CD1c-positive myeloid dendritic cell (primary cell): ENCODE data around the gene LGALS4.
"Not testable (repeated sequence)": the region's sequence is repeated elsewhere in the genome, so short reads cannot be mapped to it uniquely, and the experiment has no call there.

Source experiments
- DNase-seq: peaks from one replicate; pipeline ENCODE4 v3.0.0-alpha.2; 2016; ENCODE audit errors: extremely low spot score

The LGALS4 gene

DNA sequence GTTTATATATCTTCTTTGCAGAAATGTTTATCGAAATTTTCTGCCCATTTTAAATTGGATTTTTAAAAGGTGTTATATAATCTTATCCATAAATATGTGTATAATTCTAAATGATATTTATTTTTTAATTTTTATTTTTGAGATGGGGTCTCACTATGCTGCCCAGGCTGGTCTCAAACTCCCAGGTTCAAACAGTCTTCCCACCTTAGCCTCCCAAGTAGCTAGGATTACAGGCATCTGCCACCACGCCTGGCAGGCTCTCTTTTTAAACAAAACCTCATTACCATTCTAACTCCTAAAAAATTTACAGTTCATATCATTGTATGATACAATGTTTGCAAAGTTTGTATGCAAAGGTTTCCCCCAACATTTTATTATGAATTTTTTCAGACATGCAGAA, 16.6 kb downstream of the LGALS4 start:
- no peak for DNase-seq

DNA sequence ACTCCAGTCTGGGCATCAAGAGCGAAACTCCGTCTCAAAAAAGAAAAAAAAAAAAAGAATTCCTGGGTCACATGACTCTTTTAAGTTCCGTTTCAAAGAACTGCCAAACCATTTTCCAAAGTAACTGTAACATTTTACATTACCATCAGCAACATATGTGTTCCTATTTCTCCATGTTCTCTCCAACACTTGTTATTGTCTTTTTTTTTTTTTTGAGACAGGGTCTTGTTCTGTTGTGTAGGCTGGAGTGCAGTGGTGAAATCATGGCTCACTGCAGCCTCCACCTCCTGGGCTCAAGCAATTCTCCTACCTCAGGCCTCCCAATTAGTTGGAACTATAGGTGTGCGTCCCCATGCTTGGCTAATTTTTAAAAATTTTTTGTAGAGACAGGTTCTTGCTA, 17.2 kb downstream of the LGALS4 start:
- DNase-seq = no peak

DNA sequence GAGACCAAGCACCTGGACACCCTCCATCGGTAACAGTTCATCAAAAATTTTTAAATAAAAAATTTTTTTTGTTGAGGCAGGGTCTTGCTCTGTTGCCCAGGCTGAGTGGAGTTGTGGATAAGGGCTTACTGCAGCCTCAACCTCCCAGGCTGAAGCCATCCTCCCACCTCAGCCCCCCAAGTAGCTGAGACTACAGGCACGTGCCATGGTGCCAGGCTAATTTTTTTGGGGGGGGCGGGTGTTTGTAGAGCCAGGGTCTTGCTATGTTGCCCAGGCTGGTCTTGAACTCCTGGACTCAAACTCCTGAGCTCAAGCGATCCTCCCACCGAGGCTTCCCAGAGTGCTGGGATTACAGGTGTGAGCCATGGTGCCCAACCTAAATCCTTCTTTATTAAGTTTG, 19.1 kb downstream of the LGALS4 start:
- DNase-seq = no peak

DNA sequence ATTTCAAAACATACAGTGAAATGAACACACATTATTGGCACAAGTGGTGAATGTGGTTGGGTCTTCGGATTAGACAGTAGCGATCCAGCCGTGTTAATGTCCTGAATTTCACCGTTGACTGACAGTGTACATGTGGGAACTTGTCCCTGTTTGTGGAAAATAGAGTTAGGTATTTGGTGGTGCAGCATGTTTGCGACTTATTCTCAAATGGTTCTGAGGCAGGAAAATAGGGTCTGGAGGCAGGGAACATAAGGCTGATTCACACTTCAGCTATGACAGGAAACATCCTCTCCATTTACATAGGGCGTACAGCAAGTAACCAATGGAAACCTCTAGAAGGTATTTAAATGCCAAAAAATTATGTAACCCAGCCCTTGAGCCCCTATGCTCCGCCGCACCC, 19.6 kb downstream of the LGALS4 start:
- no peak for DNase-seq

DNA sequence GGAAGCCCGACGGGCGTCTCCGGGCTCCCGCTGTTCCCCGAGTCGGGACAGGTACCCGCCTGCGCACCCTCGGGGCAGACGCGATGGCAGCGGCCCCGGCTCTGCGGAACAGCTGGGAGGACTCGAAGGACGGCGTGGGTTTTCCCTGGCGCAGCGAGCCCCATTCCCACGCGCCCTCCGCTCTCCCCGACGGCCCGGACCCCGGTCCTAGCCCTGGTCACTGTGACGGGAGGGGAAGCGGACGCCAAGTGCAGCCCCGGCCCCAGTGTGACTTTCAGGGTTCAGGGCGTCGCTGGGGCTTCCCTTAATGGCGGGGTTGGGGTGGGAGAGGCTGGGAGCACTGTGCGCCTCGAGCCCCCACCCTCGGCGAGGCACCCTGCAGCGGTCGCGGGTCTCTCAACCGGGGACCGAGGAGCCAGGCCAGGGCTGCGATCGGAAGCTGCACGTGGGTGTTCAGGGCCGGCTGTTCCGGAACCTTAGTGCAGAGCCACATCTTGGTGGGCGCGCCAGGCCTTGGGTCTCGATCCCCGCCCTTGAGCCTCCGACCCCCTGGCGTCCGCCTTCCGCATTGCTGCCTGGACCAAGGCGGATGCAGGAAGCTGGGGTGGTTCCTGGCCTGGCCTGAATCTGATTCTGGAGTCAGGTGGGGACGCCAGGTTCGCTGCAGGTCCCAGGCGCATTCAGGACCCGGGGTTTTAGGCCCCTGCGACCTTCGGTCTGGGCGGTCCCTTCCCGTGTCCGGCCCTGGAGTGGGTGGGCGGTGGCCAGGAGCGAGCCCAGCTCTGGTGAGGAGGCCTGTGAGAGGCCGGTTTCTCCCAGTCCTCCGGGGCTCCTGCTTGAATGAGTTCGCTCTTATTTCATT, 20.3 kb downstream of the LGALS4 start:
- peak; percentile 46 for DNase-seq

DNA sequence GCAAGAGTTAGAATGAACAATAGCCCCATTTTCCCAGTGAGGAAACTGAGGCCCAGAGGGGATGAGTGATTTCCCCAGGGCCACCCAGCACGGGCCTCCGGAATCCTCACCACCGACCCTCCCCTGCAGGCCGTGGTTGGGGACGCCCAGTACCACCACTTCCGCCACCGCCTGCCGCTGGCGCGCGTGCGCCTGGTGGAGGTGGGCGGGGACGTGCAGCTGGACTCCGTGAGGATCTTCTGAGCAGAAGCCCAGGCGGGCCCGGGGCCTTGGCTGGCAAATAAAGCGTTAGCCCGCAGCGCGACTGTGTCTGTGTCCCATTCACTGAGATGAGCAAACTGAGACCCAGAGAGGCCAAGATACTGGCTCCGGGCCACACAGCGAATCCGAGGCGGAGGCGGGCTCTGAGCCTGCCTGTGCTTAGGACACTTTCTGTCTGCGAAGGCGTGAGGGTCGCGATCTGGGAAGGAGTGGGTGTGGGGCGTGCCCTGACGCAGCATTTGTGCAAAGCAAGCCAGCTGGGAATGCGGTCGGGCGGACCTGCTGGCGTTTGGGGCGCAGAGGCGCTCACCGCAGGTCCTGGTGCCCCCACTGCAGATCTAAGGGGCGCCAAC, 21.2 kb downstream of the LGALS4 start:
- not testable (repeated sequence) for DNase-seq

DNA sequence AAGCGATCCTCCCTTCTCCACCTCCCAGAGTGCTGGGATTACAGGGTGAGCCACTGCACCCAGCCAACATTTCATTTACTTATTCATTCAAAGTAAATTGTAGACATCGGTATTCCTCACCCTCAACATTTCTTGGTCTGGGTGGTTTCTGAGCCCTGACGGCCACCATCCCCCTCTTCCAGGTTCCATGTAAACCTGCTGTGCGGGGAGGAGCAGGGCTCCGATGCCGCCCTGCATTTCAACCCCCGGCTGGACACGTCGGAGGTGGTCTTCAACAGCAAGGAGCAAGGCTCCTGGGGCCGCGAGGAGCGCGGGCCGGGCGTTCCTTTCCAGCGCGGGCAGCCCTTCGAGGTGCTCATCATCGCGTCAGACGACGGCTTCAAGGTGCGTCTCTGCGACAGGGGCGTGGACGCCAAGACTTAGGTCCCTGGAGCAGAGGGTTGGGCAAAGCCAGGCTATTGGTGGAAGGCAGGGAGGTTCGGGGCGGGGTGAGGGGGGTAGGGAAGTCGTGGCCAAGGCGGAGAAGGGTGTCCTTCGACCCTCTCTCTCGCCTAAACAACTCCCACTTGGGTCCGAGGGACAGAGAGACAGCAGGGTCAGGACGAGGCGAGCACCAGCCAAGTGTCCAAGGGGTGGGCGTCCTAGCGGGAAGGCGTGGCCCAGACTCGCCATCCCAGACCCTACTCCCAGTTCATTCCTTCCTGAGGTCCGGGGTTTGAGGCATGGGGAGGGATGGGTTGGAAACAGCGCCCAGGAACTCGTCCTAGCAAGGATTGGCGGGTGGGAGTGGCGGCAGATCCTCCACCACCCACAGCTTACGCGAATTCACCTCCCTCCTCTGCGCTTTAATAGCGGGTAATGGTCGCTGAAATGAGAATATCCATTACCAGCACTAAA, 22.0 kb downstream of the LGALS4 start:
- not testable (repeated sequence) for DNase-seq

DNA sequence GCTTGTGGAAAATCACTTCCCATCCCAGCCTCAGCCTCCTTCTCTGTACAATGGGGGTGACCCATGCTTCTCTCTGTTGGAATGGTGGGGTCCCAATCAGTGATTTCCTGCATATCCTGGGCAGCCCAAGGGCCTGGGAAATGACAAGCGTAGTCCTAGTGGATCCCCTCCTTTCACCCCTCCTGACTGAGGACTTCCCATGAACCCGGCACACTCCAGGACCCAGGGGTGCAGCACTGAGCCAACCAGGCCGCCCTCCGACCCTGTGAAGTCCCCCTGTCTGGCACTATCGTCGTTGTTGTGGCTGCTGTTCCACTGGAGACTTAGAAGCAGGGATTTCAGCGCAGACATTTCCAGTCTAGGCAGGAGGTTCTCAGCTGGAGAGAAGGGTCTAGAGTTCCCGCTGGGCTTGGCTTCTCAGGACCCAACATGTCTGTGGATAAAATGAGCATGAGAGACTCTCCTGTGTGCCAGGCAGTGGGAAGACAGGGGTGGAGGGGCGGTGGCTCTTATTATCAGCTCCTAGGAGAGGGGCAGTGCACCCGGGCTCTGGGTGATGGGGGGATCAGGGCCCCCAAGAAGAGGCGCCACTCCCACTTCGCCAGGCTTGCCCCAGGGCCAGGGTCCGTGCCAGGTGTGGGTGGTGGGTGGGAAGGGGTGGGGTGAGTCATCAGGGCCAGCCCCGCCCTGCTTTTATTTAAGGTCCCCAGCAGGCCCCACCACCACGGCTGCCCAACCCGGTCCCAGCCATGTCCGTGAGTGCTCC, 24.1 kb downstream of the LGALS4 start, which contains the start of gene LGALS7B:
LGALS7B (plus strand) TSS at position 723 of the 766 bp plus-strand sequence; CDS start at position 750, 27 bp downstream.
- no peak for DNase-seq

DNA sequence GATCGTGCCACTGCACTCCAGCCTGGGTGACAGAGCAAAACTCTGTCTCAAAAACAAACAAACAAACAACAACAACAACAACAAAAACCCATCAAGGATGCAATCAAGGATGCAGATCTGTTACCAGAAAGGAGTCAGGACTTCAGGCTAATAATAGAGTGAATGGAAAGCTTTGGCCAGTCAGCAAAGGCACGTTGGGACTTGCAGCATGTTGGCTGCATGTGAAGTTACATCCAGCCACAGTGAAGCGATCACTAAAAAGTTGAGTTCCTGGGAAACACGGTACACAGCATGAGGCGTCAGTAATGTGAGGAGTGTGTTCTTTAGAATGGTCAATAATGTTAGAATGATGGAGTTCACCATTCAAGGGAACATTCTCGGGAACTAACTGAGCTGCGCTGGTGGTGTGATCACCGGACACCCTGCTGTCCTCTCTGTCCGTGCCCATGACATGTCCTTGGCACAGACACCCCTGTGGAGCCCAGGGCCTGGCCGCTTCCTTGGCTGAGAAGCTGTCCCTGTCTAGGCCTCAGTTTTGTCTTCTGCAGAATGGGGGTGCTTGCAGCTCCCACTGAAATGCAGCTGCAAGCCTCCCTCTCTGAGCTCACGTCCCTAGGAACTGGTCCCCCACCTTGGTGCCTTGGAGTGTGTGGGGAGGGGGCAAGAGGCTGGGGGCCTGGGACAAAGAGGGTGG, 26.0 kb downstream of the LGALS4 start:
- DNase-seq = no peak

DNA sequence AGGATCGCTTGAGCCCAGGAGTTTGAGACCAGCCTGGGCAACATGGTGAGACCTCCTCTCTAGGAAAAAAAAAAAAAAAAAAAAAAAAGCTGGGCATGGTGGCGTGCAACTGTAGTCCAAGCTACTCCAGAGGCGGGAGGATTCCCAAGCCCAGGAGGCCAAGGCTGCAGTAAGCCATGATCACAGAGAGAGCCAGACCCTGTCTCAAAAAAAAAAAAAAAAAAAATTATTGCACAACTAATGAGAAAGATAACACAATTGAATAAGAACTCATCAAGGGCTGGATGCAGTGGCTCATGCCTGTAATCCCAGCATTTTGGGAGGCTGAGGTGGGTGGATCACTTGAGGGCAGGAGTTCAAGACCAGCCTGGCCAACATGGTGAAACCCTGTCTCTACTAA, 26.7 kb downstream of the LGALS4 start:
- not testable (repeated sequence) for DNase-seq

DNA sequence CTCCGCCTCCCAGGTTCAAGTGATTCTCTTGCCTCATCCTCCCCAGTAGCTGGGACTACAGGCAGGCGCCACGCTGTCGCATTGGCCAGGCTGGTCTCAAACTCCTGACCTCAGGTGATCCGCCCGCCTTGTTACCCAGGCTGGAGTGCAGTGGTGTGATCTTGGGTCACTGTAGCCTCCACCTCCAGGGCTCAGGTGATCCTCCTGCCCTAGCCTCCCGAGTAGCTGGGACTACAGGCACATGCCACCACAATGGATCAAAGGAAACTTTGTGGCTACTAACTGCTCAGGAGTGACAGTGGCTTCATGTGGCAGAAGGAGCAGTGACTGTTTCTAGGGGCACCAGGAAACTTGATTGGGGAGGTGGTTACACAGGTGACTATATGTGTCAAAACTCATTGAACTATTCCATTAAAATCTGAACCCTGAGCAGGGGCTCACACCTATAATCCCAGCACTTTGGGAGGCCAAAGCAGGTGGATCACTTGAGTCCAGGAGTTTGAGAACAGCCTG, 27.5 kb downstream of the LGALS4 start:
- no peak for DNase-seq

DNA sequence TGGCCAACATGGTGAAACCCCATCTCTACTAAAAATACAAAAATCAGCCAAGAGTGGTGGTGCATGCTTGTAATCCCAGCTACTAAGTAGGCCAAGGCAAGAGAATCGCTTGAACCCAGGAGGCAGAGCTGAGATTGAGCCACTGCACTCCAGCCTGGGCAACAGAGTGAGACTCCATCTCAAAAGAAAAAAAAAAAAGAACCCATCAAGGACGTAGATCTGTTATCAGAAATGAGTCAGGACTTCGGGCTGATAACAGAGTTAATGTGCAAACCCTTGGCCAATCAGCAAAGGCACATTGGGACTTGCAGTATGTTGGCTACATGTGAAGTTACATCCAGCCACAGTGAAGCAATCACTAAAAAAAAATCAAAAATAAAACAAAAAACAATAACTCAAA, 28.5 kb downstream of the LGALS4 start:
- DNase-seq = no peak

DNA sequence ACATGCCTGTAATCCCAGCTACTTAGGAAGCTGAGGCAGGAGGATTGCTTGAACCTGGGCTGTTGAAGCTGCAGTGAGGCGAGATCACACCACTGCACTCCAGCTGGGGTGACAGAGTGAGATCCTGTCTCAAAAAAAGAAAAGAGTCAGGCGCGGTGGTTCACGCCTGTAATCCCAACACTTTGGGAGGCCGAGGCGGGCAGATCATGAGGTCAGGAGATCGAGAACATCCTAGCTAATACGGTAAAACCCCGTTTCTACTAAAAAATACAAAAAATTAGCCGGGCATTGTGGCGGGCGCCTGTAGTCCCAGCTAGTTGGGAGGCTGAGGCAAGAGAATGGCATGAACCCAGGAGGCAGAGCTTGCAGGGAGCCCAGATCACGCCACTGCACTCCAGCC, 30.5 kb downstream of the LGALS4 start:
- not testable (repeated sequence) for DNase-seq

DNA sequence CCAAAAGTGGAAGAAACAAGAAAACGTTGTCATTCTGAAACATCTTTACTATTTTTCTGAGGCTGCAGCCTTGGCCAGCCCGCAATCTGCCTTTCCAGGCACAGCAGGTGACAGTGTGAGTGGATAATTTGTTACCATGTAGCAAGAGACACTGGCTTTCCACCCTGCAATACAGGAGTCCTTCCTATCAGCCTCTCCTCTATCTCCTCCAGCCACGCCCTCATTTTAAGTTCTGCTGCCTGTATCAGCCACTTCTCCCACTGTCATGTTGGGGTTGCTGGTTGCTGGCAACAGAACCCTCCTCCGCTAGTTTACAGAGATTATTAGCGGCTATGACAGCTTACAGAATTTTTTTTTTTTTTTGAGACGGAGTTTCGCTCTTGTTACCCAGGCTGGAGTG, 31.7 kb downstream of the LGALS4 start:
- no peak for DNase-seq

DNA sequence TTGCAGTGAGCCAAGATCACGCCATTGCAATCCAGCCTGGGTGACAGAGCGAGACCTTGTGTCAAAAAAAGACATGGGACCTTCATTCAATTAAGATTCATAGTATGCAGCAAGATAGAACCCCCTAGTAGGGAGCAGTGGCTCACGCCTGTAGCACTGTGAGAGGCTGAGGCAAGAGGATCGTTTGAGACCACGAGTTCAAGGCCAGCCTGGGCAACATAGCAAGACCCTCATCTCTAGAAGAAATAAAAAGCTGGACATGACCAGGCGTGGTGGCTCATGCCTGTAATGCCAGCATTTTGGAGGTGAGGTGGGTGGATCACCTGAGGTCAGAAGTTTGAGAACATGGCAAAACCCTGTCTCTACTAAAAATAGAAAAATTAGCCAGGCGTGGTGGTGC, 32.3 kb downstream of the LGALS4 start:
- DNase-seq = no peak

DNA sequence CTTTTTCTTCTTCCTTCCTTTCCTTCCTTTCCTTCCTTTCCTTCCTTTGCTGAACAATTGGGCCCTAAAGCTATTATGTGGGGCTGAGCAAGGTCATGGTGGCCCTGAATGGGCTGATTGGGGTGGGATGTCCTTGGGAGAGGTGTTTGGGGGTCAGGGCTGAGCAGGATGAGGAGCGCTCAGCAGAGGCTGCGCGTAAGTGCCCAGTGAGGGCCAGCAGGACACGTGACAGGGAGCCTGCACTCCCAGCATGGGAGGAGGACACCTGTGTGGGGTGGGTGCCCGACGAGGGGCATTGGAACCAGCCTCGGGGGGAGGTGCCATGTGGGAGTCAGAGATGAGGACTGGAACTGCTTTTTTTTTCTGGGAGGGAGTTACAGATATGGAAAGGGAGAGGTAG, 34.0 kb downstream of the LGALS4 start:
- DNase-seq = no peak

DNA sequence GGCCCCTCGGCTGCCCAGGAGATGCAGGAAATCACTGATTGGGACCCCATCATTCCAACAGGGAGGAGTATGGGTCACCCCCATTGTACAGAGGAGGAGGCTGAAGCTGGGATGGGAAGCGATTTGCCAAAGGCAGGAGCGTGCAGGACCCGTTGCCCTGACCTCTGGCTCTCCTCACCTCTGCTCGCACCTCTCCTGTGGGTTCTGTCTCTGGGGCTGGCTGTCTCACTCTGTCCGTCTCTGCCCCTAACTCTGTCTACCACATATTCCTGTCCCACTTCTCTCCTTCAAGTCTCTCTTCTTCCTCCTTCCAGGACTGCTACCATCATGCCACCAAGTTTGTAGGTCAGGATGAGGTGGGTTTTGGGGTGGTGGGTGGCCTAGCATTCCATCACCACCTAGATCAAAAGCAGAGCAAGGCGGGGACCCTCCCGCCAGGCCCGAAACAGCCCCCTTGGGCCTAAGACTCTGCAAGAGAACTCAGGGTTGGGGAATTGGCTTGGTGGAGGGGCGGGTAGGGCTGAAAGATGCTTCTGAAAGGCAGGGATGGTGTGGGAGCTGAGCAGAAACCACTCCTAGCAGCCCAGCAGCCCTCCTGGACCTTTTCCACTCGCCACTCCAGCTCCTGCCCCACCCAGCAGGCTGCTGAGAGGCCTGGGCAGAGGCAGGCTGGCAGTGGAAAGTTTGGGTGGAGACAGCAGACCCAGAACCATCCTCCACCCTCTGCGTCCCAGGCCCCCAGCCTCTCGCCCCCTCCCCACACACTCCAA, 38.4 kb downstream of the LGALS4 start:
- no peak for DNase-seq

DNA sequence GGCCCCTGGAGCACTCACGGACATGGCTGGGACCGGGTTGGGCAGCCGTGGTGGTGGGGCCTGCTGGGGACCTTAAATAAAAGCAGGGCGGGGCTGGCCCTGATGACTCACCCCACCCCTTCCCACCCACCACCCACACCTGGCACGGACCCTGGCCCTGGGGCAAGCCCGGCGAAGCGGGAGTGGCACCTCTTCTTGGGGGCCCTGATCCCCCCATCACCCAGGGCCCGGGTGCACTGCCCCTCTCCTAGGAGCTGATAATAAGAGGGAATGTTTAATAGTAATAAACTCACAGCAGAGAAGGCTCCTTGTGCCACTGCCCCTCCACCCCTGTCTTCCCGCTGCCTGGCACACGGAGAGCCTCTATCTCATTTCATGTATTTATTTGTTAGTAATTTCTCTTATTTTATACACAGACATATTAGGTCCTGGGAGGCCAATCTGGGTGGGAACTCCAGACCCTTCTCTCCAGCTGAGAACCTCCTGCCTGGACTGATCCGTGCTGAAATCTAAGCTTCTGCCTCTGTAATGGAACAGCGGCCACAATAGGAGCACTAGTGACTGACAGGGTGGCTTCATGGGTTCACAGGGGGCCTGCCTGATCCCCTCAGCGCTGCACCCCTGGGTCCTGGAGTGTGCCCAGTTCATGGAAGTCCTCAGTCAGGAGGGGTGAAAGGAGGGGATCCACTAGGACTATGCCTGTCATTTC, 39.1 kb downstream of the LGALS4 start, which contains the start of gene LGALS7:
LGALS7 (minus strand) TSS at position 49 of the 709 bp plus-strand sequence; CDS start at position 24, 25 bp downstream.
- DNase-seq = no peak

DNA sequence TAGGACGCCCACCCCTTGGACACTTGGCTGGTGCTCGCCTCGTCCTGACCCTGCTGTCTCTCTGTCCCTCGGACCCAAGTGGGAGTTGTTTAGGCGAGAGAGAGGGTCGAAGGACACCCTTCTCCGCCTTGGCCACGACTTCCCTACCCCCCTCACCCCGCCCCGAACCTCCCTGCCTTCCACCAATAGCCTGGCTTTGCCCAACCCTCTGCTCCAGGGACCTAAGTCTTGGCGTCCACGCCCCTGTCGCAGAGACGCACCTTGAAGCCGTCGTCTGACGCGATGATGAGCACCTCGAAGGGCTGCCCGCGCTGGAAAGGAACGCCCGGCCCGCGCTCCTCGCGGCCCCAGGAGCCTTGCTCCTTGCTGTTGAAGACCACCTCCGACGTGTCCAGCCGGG, 41.2 kb downstream of the LGALS4 start:
- DNase-seq = not testable (repeated sequence)
